Bone marrow (tissue), 2 donors: ENCODE measurements around the gene PRM1.

Source experiments
- DNase-seq, 2 donors: peaks; one replicate each; lab custom pipeline; 2025; lab: John Stamatoyannopoulos, UW

Gene PRM1

DNA sequence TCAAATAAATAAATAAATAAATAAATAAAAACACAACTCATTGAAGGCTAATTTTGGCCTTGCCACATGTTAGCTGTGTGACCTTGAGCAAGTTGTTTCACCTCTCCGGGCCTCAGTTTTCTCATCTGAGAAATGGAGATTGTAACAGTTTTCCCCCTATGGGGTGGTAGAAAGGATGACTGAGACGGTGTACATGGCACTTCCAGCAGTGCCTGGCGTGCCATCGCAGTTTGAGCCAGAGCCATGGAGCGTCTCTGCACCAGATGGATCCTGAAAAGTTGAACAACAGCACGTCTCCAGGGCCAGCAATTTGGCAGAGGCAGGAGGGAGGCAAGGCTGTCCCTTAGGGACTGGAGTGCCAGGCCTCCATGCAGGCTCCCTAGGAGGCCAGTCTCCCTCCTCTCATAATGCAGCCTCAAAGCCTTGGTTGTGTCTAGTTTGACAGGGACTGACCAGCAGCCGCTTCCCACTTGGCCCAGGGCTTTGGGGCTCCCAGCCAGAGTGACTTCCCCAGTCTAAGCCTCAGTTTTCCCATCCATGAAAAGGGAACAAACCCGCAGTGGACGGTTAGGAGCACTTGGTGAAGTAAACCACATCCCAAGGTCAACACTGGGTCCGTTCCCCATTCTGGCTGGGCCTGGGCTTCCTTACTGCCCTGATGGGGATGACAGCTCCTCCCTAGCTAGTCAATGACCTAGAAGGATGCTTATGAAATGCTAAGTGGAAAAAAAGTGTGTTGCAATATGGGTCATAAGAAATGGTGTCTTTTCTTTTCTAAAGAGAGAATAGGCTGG, 44.5 kb downstream of the PRM1 start:
- DNase-seq, result peak in 1 of 2 donors; percentile 12

DNA sequence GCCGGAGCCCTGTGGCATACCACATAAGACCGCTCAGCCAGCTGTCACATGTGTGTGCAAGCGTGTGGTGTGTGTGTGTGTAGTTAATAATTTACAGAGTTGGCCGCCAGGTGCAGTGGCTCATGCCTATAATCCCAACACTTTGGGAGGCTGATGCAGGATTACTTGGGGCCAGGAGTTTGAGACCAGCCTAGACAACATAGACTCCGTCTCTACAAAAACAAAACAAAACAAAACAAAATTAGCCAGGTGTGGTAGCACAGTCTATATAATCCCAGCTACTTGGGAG, 45.5 kb downstream of the PRM1 start:
- no peak for DNase-seq

GRCh38 chr16:11234884-11235702, 46.0 kb downstream of the PRM1 start:
- no peak for DNase-seq

- peak in 1 of 2 donors; percentile 62 for DNase-seq
These were observed 47.3 kb downstream of the PRM1 start for GRCh38 chr16:11233727-11234376.

GRCh38 chr16:11232852-11233726, 48.0 kb downstream of the PRM1 start:
- DNase-seq, result peak; percentile 39 to 47

DNA sequence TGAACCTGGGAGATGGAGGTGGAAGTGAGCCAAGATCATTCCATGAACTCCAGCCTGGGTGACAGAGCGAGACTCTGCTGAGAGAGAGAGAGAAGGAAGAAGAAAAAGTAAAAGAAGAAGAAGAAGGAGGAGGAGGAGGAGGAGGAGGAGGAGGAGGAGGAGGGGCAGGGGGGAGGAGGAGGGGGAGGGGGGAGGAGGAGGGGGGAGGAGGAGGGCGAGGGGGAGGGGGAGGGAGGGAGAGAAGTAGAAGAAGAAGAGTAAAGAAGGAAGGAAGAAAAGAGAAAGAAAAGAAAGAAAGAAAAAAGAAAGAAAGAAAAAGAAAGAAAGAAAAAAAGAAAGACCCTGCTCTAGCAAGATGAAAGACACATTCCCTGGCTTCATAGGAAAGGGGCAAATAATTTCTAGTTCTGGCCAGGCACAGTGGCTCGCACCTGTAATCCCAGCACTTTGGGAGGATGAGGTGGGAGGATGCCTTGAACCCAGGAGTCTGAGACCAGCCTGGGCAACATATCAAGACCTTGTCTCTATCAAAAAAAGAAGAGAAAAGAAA, 48.8 kb downstream of the PRM1 start:
- DNase-seq, result no peak

GRCh38 chr16:11231367-11231970, 49.7 kb downstream of the PRM1 start:
- no peak for DNase-seq
